HepG2 (cell line): ENCODE measurements around the gene SLC35E4. TPM values are rescaled to one million over a fixed set of nuclear protein-coding genes. Genes with fewer than 3 reads are reported as not detected.

ENCODE experiments used
- FOXK2 ChIP-seq: fragments of 450-650 bp; IDR thresholded peaks from 2 replicates; pipeline ENCODE4 v1.6.1; 2016
- PATZ1 ChIP-seq: sonication (generic); formaldehyde crosslinking; IDR thresholded peaks from 2 replicates; pipeline ENCODE4 v1.4.0; 2020; ENCODE audit warnings: missing genetic modification reagents
- polyA plus RNA-seq, 8 experiments: library from polyadenylated mRNA; depleted of rRNA in 3 of 8; stranded (reverse) in 7 of 8; unstranded in 1 of 8; fragments of >200 nt; fragmentation: Illumina TruSeq in 4 of 8; extraction: Trizol in 4 of 8; gene quantifications; 2 replicates each; pipeline versions ENCODE4 v1.2.1 to v1.2.3, GENCODE V29; 2011 to 2016; ENCODE audit warnings: low read depth in 4 of 8, missing spikeins in 1 of 8, mixed read lengths in 1 of 8; ENCODE audit not compliant: insufficient read depth in 1 of 8
- total RNA-seq, 5 experiments: library from RNA; depleted of rRNA; stranded (reverse); fragments of >200 nt; fragmentation: Illumina TruSeq; extraction: Trizol; gene quantifications; 2 replicates each; pipeline ENCODE4 v1.2.3, GENCODE V29; 2016; ENCODE audit warnings: low read depth in 1 of 5
- TF ChIP-seq, protein P1 (sequence below): sonication (generic); formaldehyde crosslinking; IDR thresholded peaks from 2 replicates; pipeline ENCODE4 v1.4.0; 2020; ENCODE audit warnings: missing genetic modification reagents
- TF ChIP-seq, protein P2 (sequence below): sonication (generic); formaldehyde crosslinking; IDR thresholded peaks from 2 replicates; pipeline ENCODE4 v1.9.0; 2021; ENCODE audit warnings: missing genetic modification reagents, borderline replicate concordance

SLC35E4 gene
- total and polyA plus RNA-seq, 2 of the 13 experiments (the other 11 are each of a cell fraction or from before 2014, with no cell fraction given), result 0.07 to 0.15 TPM

DNA sequence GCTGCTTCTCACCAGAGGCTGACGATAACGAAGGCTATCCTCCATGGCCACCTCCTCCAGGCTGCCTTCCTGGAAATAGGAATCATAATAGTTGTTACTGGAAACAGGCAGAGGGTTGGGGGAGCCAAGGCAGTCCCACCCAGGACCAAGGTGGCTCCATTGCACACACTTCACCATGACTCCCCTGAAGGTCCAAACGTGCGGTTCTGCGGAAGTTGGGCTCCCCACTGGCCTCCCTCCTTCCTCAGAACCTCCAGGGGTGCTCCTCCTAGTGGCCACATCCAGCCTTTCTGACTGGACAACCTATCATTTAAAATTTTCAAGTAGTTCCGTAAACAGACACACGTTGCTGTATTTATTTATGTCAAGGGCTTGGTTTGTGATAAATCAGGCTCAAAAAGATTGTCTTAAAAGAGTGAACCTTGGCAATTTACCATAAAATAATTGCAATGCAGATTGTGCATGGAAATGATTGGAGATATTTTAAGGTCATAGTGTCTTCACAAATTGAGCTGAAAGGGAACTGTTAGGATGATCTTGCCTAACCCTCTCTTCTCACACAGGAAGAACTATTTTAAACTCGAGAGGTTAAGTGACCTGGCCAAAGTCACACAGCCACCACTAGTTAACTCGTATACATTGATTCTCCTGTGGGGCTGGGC lies 30.0 kb upstream of the SLC35E4 start (continued):
- TF ChIP-seq FOXK2 (peak; percentile 46; the same call in 1 of the 2 replicates), PATZ1 (CRISPR knock-in tag) (peak; percentile 15; the same call in 1 of the 2 replicates)
- TF ChIP-seq, protein P1, sequence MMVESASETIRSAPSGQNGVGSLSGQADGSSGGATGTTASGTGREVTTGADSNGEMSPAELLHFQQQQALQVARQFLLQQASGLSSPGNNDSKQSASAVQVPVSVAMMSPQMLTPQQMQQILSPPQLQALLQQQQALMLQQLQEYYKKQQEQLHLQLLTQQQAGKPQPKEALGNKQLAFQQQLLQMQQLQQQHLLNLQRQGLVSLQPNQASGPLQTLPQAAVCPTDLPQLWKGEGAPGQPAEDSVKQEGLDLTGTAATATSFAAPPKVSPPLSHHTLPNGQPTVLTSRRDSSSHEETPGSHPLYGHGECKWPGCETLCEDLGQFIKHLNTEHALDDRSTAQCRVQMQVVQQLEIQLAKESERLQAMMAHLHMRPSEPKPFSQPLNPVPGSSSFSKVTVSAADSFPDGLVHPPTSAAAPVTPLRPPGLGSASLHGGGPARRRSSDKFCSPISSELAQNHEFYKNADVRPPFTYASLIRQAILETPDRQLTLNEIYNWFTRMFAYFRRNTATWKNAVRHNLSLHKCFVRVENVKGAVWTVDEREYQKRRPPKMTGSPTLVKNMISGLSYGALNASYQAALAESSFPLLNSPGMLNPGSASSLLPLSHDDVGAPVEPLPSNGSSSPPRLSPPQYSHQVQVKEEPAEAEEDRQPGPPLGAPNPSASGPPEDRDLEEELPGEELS (CRISPR knock-in tag), result peak; percentile 9; the same call in 1 of the 2 replicates
- TF ChIP-seq, protein P2, sequence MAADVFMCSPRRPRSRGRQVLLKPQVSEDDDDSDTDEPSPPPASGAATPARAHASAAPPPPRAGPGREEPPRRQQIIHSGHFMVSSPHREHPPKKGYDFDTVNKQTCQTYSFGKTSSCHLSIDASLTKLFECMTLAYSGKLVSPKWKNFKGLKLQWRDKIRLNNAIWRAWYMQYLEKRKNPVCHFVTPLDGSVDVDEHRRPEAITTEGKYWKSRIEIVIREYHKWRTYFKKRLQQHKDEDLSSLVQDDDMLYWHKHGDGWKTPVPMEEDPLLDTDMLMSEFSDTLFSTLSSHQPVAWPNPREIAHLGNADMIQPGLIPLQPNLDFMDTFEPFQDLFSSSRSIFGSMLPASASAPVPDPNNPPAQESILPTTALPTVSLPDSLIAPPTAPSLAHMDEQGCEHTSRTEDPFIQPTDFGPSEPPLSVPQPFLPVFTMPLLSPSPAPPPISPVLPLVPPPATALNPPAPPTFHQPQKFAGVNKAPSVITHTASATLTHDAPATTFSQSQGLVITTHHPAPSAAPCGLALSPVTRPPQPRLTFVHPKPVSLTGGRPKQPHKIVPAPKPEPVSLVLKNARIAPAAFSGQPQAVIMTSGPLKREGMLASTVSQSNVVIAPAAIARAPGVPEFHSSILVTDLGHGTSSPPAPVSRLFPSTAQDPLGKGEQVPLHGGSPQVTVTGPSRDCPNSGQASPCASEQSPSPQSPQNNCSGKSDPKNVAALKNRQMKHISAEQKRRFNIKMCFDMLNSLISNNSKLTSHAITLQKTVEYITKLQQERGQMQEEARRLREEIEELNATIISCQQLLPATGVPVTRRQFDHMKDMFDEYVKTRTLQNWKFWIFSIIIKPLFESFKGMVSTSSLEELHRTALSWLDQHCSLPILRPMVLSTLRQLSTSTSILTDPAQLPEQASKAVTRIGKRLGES (CRISPR knock-in tag), result no peak
